Left lung (tissue), 14 donors: Measurements from ENCODE around the gene RHEX. TPM values are rescaled to one million over a fixed set of nuclear protein-coding genes. Genes with fewer than 3 reads are reported as not detected.
A peak's percentile ranks its signal among the peaks of the same experiment; 100 is the strongest.
"Not testable (repeated sequence)": the region's sequence is repeated elsewhere in the genome, so short reads cannot be mapped to it uniquely, and the experiment has no call there.

Experiments used
- ATAC-seq: fragments of 200-7000 bp; cut with Tn5 transposase; one replicate; pipeline ENCODE4 v1.9.1; 2020; ENCODE audit warnings: moderate library complexity
- DNase-seq, 4 donors: peaks; one replicate each; pipeline ENCODE4 v3.0.0-alpha.2; 2013 to 2020
- H3K27ac ChIP-seq, 2 donors: fragments of 200-600 bp; sonication (generic) in 1 of 2; one replicate each; pipeline versions ENCODE4 v1.5.0 to v1.8.0; 2020 to 2021
- H3K27me3 ChIP-seq, 2 donors: fragments of 200-600 bp; sonication (generic) in 1 of 2; one replicate each; pipeline versions ENCODE4 v1.5.0 to v1.8.0; 2020 to 2021
- H3K36me3 ChIP-seq, 2 donors: fragments of 200-600 bp; sonication (generic) in 1 of 2; one replicate each; pipeline versions ENCODE4 v1.5.0 to v1.8.0; 2020 to 2021
- H3K4me1 ChIP-seq, 2 donors: fragments of 200-600 bp; one replicate each; pipeline ENCODE4 v1.8.0; 2021
- H3K4me3 ChIP-seq, 2 donors: fragments of 200-600 bp; sonication (generic) in 1 of 2; one replicate each; pipeline versions ENCODE4 v1.5.0 to v1.8.0; 2020 to 2021; ENCODE audit warnings: mild to moderate bottlenecking in 1 of 2
- H3K9me3 ChIP-seq, 2 donors: fragments of 200-600 bp; sonication (generic) in 1 of 2; one replicate each; pipeline versions ENCODE4 v1.5.0 to v1.8.0; 2020 to 2021
- intact Hi-C, 2 donors: fragments of 100-400 bp; cut with DNase I; formaldehyde crosslinking; loops; one replicate each; pipeline versions ENCODE4 v1.11.2 to v1.14.2; 2022
- long read RNA-seq, 12 donors: library from polyadenylated mRNA in 2 of 12; unstranded in 2 of 12; transcript quantifications; one replicate each; pipeline ENCODE4 v2.0.0 and lab custom pipeline, GENCODE V29; 2019 to 2026
- polyA plus RNA-seq, 6 donors: library from polyadenylated mRNA; unstranded; fragments of 120-200 nt; gene quantifications; one replicate each; pipeline ENCODE4 v1.2.1, GENCODE V29; 2013; ENCODE audit not compliant: insufficient read length in 6 of 6
- total RNA-seq, 2 donors: library from RNA; stranded (reverse); fragmentation: NEBNext Ultra II Directional; extraction: Animal tissue kit (Norgen Biotek cat#: 25700); gene quantifications; one replicate each; pipeline ENCODE4 v1.2.1, GENCODE V29; 2021
- TF ChIP-seq, protein P1 (sequence below), 2 donors: fragments of 200-600 bp; sonication (generic) in 1 of 2; IDR thresholded peaks; one replicate each; pipeline versions ENCODE4 v1.5.0 to v1.8.0; 2021; ENCODE audit warnings: antibody characterized with exemption in 2 of 2
- donor health status: DM: no; HTN: yes; CAD: no.
- donor health status: DM: no; HTN: no; CAD: no.

Gene RHEX, protein sequence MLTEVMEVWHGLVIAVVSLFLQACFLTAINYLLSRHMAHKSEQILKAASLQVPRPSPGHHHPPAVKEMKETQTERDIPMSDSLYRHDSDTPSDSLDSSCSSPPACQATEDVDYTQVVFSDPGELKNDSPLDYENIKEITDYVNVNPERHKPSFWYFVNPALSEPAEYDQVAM
- total RNA-seq (1 to 10 TPM; 1.1 to 2.4 TPM), polyA plus RNA-seq (under 1 TPM in 5 of 6 donors, not detected in 1; 0.18 to 0.44 (median 0.30) TPM)
- long read RNA-seq, donor 1, result 0 reads
- long read RNA-seq, donor 2, result 0 reads
- long read RNA-seq, donor 3, result 0 reads
- long read RNA-seq, donor 4, partial matches to known transcripts, result 0 of 2 reads
- long read RNA-seq, donor 4, other reads (novel, unspliced or antisense), result 1 of 2 reads
- long read RNA-seq, donor 5, result 0 reads
- long read RNA-seq, donor 6, result 0 reads
- long read RNA-seq, donor 7, result 0 reads
- long read RNA-seq, donor 8, result 0 reads
- long read RNA-seq, donor 9, result 0 reads
- long read RNA-seq, donor 10, partial matches to known transcripts, result 2 of 5 reads
- long read RNA-seq, donor 10, other reads (novel, unspliced or antisense), result 0 of 5 reads
- long read RNA-seq, donor 11, result 0 reads
- long read RNA-seq, donor 12, result 0 reads

DNA sequence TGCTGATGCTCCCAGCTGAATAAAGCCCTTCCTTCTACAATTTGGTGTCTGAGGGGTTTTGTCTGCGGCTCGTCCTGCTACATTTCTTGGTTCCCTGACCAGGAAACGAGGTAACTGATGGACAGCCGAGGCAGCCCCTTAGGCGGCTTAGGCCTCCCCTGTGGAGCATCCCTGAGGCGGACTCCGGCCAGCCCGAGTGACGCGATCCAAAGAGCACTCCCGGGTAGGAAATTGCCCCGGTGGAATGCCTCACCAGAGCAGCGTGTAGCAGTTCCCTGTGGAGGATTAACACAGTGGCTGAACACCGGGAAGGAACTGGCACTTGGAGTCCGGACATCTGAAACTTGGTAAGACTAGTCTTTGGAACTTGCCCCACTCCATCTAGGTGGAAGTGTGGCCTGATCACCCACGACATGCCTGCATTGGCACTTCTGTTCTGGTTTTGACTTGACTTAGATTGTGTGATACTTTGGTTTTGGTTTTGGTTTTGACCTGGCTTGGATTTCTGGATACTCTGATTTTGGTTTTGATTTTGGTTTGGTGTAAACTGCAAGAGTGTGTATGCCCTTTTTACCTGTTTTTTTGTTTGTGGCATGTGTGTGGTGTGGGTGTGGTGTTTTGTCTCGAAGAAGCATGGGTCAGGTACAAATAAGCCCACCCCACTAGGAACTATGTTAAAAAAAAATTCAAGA, at the start of gene RHEX:
TSS of gene RHEX (plus strand) at position 255 of the 692 bp plus-strand sequence. CDS start 44,656 bp downstream, outside the sequence.
- H3K27me3 ChIP-seq, ATAC-seq, H3K27ac ChIP-seq, H3K9me3 ChIP-seq, H3K36me3 ChIP-seq, H3K4me3 ChIP-seq, intact Hi-C loops: not testable (repeated sequence)
- peak in 1 of 4 donors; percentile 76 for DNase-seq
- peaks cover 0 to 19% of the 10 kb centered on the region in 2 donors for H3K4me1 ChIP-seq

DNA sequence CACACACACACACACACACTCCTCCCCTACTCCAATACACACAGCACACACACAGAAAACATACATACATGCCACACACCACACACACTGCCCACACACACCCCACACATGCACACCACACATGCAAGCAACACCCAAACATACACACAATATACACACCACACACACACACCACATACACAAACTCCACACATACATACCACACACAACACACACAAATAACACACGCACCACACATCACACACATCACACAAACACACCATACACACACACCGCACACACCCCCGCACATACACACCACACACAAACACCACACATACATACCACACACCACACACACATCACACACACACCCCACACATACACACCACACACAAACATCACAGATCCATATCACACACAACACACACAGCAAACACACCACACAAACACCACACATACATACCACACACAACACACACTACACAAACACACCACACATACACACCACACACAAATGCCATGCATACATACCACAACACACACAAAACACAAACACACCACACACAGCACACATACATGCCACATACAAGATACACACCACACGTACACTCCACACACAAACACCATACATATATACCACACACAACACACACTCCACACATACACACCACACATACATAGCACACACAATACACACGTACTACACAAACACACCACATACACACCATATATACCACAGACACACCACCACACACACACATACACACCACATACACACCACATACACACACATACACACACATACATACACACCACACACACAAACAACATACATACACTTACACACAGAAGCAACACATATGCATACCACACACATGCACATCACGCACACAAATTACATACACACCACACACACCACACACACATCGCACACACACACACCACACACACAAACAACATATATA, 48.8 kb upstream of the RHEX start:
- no peaks in the 10 kb centered on the region for H3K36me3 ChIP-seq
- intact Hi-C loops, result no loop called here
- TF ChIP-seq, protein P1, sequence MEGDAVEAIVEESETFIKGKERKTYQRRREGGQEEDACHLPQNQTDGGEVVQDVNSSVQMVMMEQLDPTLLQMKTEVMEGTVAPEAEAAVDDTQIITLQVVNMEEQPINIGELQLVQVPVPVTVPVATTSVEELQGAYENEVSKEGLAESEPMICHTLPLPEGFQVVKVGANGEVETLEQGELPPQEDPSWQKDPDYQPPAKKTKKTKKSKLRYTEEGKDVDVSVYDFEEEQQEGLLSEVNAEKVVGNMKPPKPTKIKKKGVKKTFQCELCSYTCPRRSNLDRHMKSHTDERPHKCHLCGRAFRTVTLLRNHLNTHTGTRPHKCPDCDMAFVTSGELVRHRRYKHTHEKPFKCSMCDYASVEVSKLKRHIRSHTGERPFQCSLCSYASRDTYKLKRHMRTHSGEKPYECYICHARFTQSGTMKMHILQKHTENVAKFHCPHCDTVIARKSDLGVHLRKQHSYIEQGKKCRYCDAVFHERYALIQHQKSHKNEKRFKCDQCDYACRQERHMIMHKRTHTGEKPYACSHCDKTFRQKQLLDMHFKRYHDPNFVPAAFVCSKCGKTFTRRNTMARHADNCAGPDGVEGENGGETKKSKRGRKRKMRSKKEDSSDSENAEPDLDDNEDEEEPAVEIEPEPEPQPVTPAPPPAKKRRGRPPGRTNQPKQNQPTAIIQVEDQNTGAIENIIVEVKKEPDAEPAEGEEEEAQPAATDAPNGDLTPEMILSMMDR (IDR thresholded peaks at IDR 0.05), result no peak
- no peak overlapping the region for H3K27ac ChIP-seq
- no peaks in the 10 kb centered on the region for H3K27me3 ChIP-seq
- H3K4me1 ChIP-seq, result peaks cover 19 to 39% of the 10 kb centered on the region in 2 donors
- ATAC-seq, result no peak
- H3K4me3 ChIP-seq, result no peak overlapping the region
- no peaks in the 10 kb centered on the region for H3K9me3 ChIP-seq
- no peak for DNase-seq

DNA sequence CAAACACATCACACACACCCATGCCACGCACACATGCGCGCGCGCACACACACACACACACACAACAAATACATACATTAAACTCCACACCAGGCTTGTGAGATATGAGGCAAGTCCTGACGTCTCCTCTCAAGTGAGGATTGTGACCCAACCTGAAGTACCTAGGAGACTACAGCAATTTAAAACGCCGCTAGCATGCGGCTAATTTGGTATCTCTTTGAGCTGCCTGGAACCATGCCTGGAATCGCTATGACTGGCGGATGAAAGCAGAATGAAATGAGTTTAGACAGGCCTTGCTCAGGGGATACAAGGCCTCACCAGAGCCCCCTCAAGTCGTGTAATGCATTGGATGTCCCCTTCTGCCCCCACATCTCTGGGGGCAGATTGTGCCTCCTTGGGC, 48.1 kb upstream of the RHEX start:
- no peak overlapping the region for H3K27ac ChIP-seq
- intact Hi-C loops, result no loop called here
- no peak for ATAC-seq

DNA sequence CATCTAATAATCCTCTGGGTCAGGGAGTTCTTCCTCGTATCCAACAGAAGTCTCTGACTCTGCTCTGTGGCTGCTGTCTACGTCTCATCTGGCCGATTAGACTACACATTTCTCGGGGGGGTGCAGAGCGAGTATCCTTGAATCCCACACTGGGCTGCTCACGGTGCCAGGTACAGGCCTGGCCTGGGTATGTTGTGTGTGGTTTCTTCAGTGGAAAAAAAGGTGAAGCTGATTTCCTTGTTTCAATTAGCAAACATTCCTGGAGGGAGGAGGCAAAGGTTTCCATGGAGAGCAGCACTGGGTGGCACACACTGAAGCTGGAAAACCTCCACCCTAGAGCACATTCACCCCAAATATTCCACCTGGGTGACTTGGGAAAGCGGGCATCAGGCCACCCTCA, 47.7 kb upstream of the RHEX start:
- Histone ChIP-seq H3K4me3 (no peak overlapping the region), H3K36me3 (no peaks in the 10 kb centered on the region), H3K27ac (no peak overlapping the region), H3K27me3 (no peaks in the 10 kb centered on the region), H3K4me1 (peaks cover 19 to 39% of the 10 kb centered on the region in 2 donors), H3K9me3 (no peaks in the 10 kb centered on the region)
- TF ChIP-seq, protein P1 (IDR thresholded peaks at IDR 0.05), result no peak
- intact Hi-C loops, result no loop called here
- ATAC-seq, result no peak
- DNase-seq, result no peak

More for the DNA sequence above, 48.1 kb upstream of the RHEX start:
- H3K4me1 ChIP-seq, result peaks cover 19 to 39% of the 10 kb centered on the region in 2 donors
- H3K4me3 ChIP-seq, result no peak overlapping the region
- H3K9me3 ChIP-seq, result no peaks in the 10 kb centered on the region
- TF ChIP-seq, protein P1 (IDR thresholded peaks at IDR 0.05), result no peak
- no peaks in the 10 kb centered on the region for H3K36me3 ChIP-seq
- peak in 1 of 4 donors; percentile 24 for DNase-seq
- no peaks in the 10 kb centered on the region for H3K27me3 ChIP-seq

DNA sequence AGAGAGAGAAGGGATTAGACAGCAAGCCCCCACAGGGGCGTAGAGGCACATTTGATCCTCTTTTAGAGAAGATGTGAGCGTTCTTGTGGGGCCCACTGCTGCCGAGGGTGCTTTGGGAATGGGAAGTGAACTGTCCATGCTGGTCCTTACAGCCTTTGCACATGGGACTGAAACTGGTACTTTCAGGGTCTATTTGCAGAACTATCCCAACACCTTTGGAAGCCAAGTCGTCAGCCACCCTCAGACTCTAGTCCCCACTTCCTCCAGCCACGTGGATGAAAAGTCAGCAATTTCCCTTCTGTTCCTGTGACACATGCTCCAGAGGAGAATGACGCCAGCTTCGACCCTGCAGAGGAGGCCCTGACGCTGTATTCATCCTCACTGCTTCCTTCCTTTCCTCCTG, 47.2 kb upstream of the RHEX start:
- Histone ChIP-seq H3K27me3 (no peaks in the 10 kb centered on the region), H3K36me3 (no peaks in the 10 kb centered on the region), H3K27ac (no peak overlapping the region), H3K4me3 (no peak overlapping the region), H3K4me1 (peaks cover 19 to 33% of the 10 kb centered on the region in 2 donors), H3K9me3 (no peaks in the 10 kb centered on the region)
- ATAC-seq (no peak), DNase-seq (peak in 1 of 4 donors; percentile 72)
- TF ChIP-seq, protein P1 (IDR thresholded peaks at IDR 0.05), result no peak
- intact Hi-C loops, result no loop called here
